G401 (cell line): ENCODE data around the gene DKC1. TPM values are rescaled to one million over a fixed set of nuclear protein-coding genes. Genes with fewer than 3 reads are reported as not detected.

Experiments
- DNase-seq: peaks from one replicate; pipeline ENCODE4 v3.0.0-alpha.2; 2015; ENCODE audit warnings: low spot score
- in situ Hi-C: cut with HindIII; loops from 2 replicates; pipeline ENCODE4 v1.10.0; 2016; ENCODE audit warnings: low sequenced_read_pairs, mixed read lengths
- total RNA-seq: library from RNA; depleted of rRNA; stranded (reverse); fragments of >200 nt; shearing (Covaris generic); gene quantifications from 2 replicates; pipeline ENCODE4 v1.2.3, GENCODE V29; 2014

Gene DKC1
- total RNA-seq, 1 experiment from 2014 or later = 56.7 TPM

DNA sequence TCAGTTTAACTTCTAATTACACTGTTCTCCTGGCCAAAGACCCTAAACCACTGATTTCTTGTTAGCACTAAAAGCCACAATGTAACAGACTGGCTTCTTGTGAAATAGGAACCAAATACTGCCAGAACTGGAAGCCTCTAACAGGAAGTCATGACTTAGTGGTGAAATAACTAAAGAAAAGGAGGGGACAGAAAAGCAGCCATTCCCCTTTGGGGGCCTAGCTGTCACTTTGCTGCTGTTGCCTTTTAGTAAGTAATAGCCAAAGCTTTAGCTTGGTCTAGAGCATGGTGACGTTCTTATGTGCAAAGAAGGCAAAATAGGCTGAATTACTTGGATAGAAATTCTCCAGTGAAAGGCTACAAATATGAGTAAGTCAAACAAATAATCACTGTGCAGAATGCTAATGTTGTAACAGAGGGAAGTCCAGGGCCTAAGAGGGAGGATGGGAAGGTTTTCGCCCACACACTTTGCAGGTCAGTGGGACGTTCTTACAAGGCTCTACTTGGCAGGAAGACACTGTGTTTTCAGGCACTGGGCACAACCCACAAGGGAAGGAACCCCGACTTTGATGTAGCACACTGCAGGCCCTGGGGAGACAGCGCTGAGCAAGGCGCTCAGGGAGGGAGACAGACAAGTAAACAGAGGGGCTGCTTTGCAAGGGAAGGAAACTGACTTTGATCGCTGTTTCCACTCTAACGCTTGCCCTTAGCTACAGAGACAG, 28.4 kb upstream of the DKC1 start:
- in situ Hi-C loops = no loop called here
- DNase-seq = peak; percentile 13

DNA sequence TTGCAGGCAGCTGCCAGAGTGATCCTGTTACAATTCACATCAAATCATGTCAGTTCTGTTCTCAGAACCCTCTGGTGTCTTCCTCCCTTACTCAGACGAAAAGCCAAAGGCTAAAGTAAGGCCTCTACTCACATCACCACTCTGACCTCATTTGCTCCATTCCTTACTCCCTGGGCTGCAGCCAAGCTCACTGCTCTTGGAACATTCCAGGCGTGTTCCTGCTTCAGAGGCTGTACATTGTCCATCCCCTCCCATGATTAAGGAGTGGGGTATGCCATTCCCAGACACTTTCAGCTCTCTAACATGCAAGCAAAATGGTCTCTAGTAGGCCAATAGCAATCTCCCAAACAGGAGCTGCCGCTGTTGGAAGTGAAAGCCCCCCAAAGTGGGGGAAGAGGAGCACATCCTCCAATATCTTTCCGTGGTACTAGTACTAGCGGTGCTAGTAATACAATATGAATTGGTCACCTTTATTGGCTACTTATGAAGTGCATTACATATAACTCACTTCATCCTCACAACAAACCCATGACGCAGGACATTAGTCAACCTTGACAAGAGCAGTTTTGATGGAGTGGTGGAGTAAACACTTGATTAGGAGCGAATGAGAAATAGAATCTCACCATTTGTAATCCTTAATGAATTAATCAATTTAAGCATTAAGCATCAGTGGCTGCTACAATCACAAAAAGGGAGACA, 26.8 kb upstream of the DKC1 start:
- in situ Hi-C loops = no loop called here
- DNase-seq = no peak

DNA sequence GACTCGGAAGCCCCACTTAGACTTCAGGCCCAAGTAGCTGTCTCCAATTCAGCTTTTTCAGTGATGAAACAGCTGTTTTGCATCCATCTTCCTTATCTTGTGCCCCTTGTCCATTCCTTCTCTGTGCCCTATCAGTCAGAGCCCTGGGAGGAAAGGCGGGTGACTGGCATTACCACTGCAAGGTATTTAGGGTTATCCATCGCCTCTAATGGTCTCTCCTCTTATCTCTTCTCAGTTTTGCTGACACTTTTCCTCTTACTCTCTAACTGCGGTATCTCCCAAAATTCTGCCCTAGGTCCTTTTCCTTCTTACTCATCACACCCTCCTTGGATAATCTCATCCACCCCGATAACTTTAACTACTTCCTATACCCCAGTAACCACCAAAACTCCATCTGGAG, 25.5 kb upstream of the DKC1 start:
- no peak for DNase-seq
- in situ Hi-C loops = no loop called here

DNA sequence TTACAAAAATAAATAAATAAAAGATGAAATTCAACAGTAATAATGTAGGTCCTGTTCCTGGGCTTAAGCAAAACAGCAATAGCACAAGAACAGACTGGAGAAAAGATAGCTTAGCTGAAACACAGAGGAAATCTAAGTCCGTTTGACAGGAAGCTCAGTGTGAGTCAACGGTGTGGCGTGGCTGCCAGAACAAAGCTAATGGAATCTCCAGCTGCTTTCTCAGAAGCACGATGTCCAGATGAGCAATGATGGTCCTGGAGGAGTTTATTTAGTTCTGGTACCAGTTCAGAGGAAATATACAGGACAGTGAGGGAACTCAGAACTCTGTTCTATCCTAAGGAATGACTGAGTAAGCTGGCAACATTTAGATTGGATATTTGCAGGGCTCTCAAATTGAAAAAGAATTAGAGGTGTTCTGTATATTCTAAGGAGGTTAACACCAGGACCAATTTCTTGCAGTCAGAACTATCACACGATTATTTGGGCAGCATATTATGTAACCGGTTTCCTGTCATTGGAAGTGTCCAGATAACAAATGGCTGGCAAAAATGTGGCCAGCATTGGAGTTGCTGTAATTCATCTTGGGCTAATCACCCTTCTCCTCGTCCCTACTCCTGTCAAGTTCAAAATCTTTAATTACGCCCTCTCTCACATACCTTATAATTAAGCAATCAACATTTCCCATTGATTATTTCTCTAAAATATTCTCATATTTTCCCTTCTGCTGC, 24.5 kb upstream of the DKC1 start:
- in situ Hi-C loops = no loop called here
- no peak for DNase-seq

DNA sequence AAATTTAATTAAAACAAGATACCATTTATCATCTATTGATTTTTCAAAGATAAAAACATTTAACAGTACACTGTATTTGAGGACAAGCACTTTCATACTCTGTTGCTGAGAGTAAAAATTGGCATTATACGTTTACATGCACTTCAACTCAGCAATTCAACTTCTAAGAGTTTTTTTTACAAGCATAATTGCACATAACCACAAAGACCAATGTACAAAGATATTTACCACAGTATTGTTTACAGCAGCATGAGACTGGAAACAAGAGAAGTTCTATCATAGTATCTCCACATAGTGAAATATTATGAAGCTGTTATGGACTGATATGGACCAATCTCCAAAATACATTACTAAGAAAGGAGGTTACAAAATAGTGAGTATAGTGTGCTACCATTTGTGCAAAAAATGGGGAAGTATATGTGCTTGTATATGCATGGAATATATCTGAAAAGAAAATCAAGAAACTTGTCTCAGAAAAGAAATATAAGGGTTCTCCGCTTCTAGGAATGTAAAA, 22.7 kb upstream of the DKC1 start:
- no peak for DNase-seq
- in situ Hi-C loops = no loop called here

DNA sequence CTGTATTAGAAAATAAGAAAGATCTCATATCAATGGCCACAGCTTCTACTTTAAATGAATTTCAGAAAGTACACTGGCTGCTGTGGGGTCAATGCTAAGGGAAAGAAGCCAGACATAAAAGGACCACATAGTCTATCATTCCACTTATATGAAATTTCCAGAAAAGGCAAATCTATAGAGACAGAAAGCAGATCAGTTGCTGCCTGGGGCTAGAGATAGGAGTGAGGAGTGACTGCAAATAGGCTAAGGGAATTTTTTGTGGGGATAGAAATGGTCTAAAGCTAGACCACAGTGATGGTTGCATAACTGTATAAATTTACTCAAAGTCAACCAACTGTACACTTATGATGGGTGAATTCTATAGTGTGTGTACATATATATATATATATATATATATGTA, 20.1 kb upstream of the DKC1 start:
- in situ Hi-C loops = no loop called here

DNA sequence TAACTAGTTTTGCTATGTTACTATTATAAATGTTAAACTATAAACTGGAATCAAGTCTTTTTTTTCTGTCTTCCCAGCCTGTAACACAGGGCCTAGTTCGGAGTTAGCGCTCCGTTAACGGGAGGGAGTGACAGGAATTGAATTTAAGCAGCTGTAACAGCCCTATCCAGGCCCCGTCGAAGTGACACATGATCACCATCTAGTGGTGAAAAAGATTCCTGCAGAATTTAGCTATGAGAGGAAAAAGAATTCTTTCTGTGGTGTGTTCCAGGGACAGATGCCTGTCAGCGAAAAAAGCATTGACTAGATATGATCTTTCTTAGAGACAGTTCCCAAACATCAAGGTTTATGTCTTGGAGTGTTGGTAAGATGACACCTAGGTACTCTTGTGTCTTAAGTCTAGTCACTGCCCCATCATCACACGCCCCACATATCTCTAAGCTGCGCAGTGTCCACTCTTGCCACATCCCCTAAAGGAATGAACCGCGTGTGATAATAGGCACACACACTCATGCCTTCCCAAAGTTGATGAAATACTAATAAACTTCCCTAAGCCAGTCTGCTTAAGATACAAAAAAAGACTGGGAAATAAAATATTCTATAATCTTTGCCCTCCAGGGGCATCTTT, 13.8 kb upstream of the DKC1 start:
- DNase-seq = peak; percentile 44
- in situ Hi-C loops = no loop called here

More for the DNA sequence above, 20.1 kb upstream of the DKC1 start:
- no peak for DNase-seq

DNA sequence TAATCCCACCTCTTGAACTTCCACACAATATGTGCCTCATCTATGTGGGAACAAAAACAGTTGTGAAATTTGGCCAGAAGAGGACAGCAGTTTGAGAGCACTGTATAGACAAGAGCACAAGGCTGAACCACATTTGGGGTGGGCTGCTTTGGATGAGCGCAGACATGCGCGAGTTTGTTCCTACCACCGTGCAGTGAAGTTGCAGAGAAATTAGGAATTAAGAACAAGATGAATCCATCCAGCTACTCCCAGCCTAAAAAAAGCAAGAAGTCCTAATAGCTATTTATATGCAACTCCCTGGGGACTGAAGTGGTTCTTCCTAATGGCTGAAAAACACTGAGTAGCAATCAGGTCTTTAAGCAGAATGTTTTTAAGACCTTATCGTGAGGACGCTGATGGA, 12.8 kb upstream of the DKC1 start:
- in situ Hi-C loops = no loop called here
- no peak for DNase-seq

DNA sequence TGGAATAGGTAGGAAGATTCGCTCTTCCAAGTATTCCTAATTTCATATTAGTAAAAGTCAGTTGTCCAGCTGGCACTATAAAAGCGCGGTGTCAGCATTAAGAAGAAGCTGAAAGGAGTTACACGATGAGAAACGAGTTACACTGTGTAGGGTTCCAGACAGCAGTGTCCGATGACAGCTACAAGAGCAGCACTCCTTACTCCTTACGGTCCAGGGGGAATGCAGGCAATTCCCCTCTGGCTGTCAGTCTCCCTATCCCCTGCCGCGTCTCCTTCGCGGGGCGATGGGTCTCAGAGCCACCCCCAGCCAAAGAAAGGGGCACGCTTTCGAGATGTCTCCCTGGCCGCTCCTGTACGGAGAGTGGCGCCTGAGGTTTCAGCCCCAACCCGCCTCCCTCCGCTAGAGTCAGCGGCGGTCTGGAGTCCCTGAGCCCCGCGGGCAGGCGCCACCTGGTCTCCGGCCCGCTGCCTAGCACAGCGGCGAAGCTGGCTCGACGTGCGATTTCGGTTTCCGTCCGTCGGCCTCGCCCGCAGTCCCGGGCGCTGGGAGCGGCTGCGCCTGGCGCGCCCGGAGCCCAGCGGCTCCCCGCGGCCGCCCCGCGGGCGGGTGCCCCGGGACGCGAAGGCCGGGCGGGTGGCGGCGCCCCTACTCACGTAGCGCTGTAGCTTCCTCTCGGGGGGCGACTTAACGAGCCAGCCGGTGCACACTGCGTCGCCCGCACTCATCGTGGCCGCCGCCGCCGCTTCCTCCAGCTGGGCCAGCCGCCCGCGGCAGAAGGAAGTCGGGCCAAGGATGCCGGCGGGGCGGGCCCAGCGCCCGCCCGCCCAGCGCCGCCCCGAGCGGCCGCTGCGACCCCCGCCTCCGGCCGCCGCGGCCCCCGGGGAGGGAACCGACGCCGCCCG, 12.1 kb upstream of the DKC1 start, which contains the start of gene GAB3:
Gene GAB3 (minus strand): TSS at position 777 of the 902 bp plus-strand sequence. CDS start 52 bp downstream, at position 725.
- no peak for DNase-seq

DNA sequence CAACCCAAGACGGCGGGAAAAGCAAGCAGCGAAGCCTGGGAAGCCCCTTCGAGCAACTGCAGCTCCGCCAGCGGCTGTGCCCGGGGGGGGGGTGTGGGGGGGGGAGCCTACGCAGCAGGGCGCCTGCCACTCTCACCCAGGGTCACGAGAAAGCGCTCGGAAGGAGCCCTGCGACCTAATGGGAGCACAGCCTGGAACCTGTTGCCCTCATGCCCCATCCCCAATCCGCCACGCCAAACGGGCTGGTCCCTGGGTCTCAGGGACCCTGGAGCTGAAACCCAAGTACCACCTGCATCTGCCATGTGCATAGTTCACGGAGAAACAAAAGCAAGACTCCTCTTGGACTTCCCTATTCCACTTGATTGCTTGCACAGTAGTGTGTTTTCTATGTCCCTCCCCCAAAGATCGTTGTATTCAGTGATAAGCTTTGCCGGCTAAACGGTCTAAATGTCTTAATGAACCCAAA, 11.4 kb upstream of the DKC1 start:
- no peak for DNase-seq
- in situ Hi-C loops = no loop called here

More for the DNA sequence above, 12.1 kb upstream of the DKC1 start, which contains the start of gene GAB3:
- in situ Hi-C loops = no loop called here

DNA sequence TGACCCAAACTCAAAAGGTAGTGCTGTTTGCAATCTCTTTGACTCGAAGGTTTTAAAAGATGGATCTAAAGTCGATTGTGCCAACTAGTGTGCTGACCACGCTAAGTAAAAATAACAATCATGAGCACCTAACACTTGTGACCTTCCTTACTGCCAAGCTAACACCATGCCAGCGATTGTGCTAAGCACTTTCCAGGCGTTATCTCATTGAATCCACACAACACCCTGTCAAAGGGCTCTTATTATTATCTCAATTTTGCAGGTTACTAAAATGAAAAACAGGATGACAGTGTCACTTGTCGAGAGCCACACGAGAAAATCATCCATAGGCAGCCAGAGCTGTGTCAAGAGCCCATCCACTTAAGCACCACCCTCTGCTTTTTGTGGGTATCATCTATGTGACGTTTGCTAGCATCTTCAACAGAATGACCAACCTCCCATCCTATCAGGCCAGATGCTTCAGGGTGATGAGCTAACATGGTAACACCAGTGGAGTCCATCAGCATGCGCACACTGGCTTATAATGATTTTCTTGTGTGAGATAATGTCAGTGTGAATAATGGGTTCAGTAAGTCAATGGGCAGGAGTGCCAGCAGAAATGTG, 10.9 kb upstream of the DKC1 start:
- in situ Hi-C loops = no loop called here
- DNase-seq = no peak

DNA sequence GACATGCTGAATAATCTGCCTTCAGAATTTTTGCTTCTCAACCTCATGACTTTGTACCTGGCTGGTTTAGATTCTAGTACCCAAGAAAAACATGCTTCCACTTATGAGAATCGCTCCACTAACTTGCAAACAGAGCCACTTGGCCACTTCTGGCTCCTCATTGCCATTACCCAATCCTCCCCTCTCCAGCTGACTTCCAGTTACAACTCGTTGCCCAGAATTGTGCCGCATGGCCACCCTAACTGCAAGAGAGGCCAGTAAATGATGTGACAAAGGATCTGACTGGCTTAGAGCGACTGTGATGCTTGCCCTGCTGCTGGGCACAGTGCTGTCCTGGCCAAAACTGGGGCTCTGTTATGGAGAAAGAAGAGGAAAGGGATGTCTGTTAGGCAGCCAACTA, 4.0 kb upstream of the DKC1 start:
- in situ Hi-C loops = no loop called here

DNA sequence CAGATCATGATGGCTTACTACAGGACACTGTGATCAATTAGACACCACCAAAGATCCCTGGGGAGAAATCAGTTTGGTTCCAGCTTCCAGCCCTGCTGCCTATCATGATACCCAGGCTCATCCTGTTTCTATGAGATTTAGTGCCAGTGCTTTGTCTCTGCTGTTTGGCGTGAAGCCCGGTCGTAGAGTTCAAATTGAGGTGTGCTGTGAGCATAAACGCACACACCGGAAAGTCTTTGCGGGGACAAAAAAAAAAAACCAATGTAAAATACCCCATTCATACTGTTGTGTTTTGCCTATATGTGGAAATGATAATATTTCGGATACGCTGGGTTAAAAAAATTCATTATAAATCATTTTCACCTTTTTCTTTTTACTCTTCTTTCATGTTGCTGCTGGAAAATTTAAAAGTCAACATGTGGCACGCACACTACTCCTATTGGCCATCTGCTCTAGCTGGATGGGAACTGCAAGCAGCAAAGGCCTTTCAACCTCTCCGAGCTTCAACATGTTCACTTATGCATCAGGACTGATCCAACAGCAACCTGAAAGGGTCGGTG, 607 bp upstream of the DKC1 start:
- DNase-seq = no peak
- in situ Hi-C loops = no loop called here

More for the DNA sequence above, 4.0 kb upstream of the DKC1 start:
- no peak for DNase-seq

DNA sequence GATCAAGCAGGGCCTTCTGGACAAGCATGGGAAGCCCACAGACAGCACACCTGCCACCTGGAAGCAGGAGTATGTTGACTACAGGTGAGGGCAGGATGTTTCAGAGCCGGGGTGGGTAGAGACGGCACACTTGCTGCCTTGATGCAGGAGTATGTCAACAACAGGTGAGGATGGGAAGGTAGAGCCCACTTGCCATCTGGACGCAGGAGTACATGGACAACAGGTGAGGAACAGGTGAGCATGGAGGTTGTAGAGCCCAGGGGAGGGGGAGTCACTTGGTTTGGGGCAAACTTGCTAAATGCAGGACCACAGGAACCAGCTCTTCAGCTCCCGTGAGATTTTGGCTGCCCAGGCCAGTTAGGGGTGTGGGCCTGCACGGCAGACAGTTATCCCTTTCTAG, 12.0 kb downstream of the DKC1 start:
- in situ Hi-C loops = no loop called here
- DNase-seq = no peak

DNA sequence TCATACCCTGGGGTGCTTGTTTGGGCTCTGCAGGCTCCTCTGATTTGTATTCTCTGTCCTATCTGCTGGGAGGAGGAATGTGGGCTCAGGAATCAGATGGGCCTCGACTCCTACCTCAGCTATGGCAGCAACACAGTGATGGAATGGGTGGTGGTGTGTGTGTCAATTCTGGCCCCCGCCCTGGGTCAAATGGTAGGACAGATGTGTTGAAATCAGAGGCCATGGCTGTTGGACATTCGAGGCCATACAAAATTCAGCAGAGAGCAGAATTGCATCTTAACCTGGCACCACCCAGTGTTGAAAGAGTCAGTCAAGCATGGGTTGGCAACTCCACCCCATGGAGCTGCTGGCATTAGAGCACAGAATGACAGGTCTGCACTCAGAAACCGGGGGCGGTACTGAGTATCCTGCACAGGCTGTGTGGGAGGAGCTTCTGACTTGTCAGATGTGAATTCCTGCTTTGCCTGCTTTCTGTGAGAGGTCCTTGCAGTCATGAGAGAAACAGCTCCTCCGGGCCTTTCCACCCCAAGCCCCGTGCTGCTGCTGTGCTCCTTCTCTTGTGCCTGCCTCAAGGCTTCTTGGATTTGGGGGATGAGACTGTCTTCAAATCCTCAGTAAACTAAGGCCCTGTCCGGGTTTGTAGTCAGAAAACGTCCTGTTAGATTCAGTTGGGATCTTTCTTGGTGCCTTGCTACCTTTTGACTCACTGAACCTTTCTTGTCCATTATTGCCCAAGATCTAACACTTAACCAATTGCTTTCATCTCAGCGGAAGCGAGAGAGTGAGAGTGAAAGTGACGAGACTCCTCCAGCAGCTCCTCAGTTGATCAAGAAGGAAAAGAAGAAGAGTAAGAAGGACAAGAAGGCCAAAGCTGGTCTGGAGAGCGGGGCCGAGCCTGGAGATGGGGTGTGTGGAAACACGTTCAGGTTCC, 13.0 kb downstream of the DKC1 start:
- in situ Hi-C loops = no loop called here
- peak; percentile 12 for DNase-seq

DNA sequence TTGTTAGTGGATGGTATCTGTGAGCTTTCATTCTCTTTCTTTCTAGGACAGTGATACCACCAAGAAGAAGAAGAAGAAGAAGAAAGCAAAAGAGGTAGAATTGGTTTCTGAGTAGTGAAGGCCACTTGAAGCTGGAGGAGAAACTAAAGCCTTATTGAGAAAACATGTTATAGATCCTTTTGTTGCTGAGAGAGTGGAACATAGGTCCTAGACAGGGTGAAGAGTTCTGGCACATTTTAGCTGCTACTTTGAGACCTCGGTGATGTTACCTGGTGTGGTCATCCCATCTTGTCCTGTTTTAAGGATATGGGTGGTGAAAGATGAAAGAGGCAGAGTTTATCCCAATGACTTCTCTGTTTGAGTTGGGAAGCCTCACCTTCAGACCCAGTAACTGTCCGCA, 14.1 kb downstream of the DKC1 start:
- DNase-seq = no peak
- in situ Hi-C loops = no loop called here

DNA sequence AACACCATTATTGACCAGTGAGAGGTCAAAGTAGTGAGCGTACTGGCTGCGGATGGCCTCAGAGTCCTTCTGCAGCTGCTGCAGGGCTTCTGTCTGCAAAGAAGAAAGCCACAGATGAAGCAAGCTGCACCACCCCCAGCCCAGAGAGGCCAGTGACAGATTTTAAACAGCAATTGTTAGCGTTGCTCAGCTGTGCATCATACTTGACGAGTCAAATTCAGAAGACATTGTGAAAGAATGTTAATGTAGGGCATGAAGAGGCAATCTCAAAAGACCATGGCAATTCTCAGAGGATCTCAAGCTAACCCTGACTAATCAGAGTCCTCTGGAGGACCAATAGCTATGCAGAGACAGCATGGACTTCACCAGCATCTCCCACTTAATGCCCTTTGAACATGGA, 16.6 kb downstream of the DKC1 start:
- no peak for DNase-seq
- in situ Hi-C loops = no loop called here
